SHP77 treated with DMSO at 0.1 percent for 48 hours (cell line): ENCODE results near the gene PNISR.

Source experiments
- DNase-seq: peaks from one replicate; lab custom pipeline; 2025; lab: John Stamatoyannopoulos, UW

Gene PNISR

GRCh38 chr6:99402448-99402847 is 22.7 kb downstream of the PNISR start:
- no peak for DNase-seq

GRCh38 chr6:99397287-99397686 is 27.8 kb downstream of the PNISR start:
- DNase-seq, result no peak

GRCh38 chr6:99393698-99394531 is 31.2 kb downstream of the PNISR start, which contains the start of gene COQ3:
Gene COQ3, minus strand, starts transcription at chr6:99394195. Its CDS starts 16 bp downstream, at chr6:99394179.
- DNase-seq, result peak; percentile 74

GRCh38 chr6:99393366-99393697 is 31.8 kb downstream of the PNISR start:
- no peak for DNase-seq

- DNase-seq, result no peak
These were observed 34.2 kb downstream of the PNISR start for GRCh38 chr6:99390896-99391295.

GRCh38 chr6:99384507-99384906 is 40.6 kb downstream of the PNISR start:
- DNase-seq, result no peak

GRCh38 chr6:99378636-99379035 is 46.5 kb downstream of the PNISR start:
- DNase-seq, result no peak

- no peak for DNase-seq
These were observed 55.6 kb downstream of the PNISR start for GRCh38 chr6:99369533-99369932.

- DNase-seq, result no peak
These were observed 58.3 kb downstream of the PNISR start for GRCh38 chr6:99366852-99367251.

GRCh38 chr6:99364026-99364425 is 61.1 kb downstream of the PNISR start:
- no peak for DNase-seq

- DNase-seq, result no peak
These were observed 62.3 kb downstream of the PNISR start for GRCh38 chr6:99362678-99363268.

GRCh38 chr6:99359800-99360199 is 65.3 kb downstream of the PNISR start:
- no peak for DNase-seq

- DNase-seq, result no peak
These were observed 68.5 kb downstream of the PNISR start for GRCh38 chr6:99356641-99357040.

GRCh38 chr6:99354983-99355382 is 70.1 kb downstream of the PNISR start:
- DNase-seq, result no peak

- DNase-seq, result no peak
These were observed 72.0 kb downstream of the PNISR start for GRCh38 chr6:99353126-99353525.

GRCh38 chr6:99350573-99350972 is 74.5 kb downstream of the PNISR start:
- no peak for DNase-seq

GRCh38 chr6:99349171-99350141 is 75.7 kb downstream of the PNISR start, which contains the start of gene FAXC:
Gene FAXC, minus strand, starts transcription at chr6:99349674. Its CDS starts 302 bp downstream, at chr6:99349372.
- DNase-seq, result peak; percentile 16

- DNase-seq, result peak; percentile 6
These were observed 76.6 kb downstream of the PNISR start for GRCh38 chr6:99348288-99349170.
